ENCODE data around the gene FNBP1. TPM values are rescaled to one million over a fixed set of nuclear protein-coding genes. Genes with fewer than 3 reads are reported as not detected.
"Not testable (repeated sequence)": the region's sequence is repeated elsewhere in the genome, so short reads cannot be mapped to it uniquely, and the experiment has no call there.

Gene FNBP1
- total RNA-seq, 3 donors from 2014 or later, result 40.9 to 176 (median 42.0) TPM

DNA sequence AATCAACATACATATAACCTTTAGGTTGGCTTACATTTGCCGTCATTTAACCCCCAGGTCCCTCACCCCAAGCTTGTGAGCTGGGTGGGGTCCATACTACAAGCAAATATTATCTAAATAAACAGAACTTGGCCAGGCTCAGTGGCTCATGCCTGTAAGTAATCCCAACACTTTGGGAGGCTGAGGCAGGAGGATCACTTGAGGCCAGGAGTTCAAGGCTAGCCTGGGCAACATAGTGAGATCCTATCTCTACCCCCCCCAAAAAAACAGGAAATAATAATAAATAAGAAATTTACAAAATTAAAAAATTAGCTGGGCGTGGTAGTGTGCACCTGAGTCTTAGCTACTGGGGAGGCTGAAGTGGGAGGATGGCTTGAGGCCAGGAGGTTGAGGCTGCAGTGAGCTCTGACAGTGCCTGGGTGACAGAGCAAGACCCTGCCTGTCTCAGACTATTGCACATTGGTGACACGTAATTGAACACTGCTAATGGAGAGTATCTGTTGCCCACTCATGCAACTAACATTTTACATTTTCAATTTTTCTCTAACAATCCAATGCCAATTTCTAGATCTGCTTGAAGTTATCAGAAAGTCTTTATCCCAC, 18.9 kb downstream of the FNBP1 start:
- intact Hi-C loops (cut with DNase I, micrococcal nuclease), result no loop called here
- Histone ChIP-seq H3K36me3 (ENCODE audit: low read depth) (no peaks in the 10 kb centered on the region), H3K4me1 (ENCODE audit: low read depth) (peaks cover 22% of the 10 kb centered on the region)

DNA sequence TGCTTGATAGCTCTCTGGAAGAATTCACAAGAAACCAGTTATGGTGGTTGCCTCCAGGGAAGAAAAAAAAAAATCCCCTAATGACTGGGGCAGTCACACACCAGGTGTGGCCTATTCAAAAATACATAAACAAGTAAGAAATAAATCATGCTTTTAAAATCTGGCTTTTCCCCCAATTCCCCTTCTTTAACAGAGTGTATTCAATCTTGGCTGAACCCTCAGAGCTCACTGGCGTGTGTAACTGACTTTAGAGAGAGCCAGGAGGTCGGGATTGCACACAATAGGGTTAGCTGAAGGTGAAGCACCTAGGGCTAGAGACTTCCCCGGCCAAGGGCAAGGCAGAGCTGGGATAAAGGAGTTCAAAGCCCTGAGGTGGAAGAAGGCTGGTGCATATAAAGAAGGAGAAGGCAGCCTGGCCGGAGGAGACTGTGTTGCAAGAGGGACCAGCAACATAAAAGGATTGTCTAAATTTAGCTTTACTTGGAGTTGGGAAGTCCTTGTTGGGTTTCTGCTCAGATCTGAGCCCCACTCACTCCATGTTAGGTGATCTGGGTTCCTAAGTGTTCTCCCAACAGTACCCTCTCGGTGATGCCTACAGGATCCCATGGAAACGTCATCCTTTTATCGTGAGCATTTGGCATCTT, 19.7 kb downstream of the FNBP1 start:
- TF ChIP-seq, protein P1, sequence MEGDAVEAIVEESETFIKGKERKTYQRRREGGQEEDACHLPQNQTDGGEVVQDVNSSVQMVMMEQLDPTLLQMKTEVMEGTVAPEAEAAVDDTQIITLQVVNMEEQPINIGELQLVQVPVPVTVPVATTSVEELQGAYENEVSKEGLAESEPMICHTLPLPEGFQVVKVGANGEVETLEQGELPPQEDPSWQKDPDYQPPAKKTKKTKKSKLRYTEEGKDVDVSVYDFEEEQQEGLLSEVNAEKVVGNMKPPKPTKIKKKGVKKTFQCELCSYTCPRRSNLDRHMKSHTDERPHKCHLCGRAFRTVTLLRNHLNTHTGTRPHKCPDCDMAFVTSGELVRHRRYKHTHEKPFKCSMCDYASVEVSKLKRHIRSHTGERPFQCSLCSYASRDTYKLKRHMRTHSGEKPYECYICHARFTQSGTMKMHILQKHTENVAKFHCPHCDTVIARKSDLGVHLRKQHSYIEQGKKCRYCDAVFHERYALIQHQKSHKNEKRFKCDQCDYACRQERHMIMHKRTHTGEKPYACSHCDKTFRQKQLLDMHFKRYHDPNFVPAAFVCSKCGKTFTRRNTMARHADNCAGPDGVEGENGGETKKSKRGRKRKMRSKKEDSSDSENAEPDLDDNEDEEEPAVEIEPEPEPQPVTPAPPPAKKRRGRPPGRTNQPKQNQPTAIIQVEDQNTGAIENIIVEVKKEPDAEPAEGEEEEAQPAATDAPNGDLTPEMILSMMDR (IDR thresholded peaks at IDR 0.05), result no peak
- no peak for DNase-seq
- Histone ChIP-seq H3K4me3 (no peak overlapping the region), H3K9me3 (no peaks in the 10 kb centered on the region), H3K36me3 (ENCODE audit: low read depth) (no peaks in the 10 kb centered on the region), H3K4me1 (ENCODE audit: low read depth) (peaks cover 15% of the 10 kb centered on the region)
- peak; percentile 33 for ATAC-seq
- intact Hi-C loops (cut with DNase I, micrococcal nuclease), result no loop called here

More for the DNA sequence above, 18.9 kb downstream of the FNBP1 start:
- TF ChIP-seq, protein P1 (IDR thresholded peaks at IDR 0.05), result no peak
- H3K4me3 ChIP-seq, result no peak overlapping the region
- no peaks in the 10 kb centered on the region for H3K9me3 ChIP-seq
- ATAC-seq (no peak), DNase-seq (no peak)

DNA sequence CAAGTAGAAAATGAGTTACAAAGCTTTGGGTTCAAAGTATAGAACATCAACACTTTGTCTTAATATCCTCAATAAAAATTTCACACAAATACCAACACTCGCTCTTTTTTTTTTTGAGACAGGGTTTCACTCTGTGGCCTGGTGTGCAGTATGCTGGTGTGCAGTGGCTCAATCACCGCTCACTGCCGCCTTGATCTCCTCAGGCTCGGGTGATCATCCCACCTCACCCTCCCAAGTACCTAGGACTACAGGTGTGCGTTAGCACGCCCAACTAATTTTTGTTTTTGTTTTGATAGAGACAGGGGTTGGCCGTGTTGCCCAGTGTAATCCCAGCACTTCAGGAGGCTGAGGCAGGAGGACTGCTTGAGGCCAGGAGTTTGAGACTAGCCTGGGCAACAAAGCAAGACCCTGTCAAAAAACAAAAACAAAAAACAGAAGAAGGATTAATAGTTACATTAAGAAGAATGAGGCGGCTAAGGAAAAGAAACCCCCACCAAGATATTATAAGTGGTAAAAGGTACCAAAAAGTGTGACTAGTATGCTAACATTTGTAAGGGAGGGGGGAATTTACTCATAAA, 20.3 kb downstream of the FNBP1 start:
- ATAC-seq (peak; percentile 29), DNase-seq (no peak)
- Histone ChIP-seq H3K36me3 (ENCODE audit: low read depth) (no peaks in the 10 kb centered on the region), H3K9me3 (no peaks in the 10 kb centered on the region), H3K4me3 (no peak overlapping the region), H3K4me1 (ENCODE audit: low read depth) (peaks cover 11% of the 10 kb centered on the region)
- TF ChIP-seq, protein P1 (IDR thresholded peaks at IDR 0.05), result no peak
- intact Hi-C loops (cut with DNase I, micrococcal nuclease), result no loop called here

DNA sequence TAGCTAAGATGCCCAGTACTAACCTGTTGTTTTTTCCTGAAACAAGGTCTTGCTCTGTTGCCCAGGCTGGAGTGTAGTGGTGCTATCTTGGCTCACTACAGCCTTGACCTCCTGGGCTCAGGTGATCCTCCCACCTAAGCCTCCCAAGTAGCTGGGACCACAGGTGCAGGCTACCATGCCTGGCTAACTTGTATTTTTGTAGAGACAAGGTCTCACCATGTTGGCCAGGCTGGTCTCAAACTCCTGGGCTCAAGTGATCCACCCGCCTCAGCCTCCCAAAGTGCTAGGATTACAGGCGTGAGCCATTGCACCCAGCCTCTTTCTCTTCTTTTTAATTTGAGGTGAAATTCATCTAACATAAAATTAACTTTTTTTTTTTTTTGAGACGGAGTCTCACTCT, 21.1 kb downstream of the FNBP1 start:
- H3K4me1 ChIP-seq (ENCODE audit: low read depth); intact Hi-C loops (cut with DNase I, micrococcal nuclease); H3K4me3 ChIP-seq; ATAC-seq; DNase-seq; H3K36me3 ChIP-seq (ENCODE audit: low read depth); H3K9me3 ChIP-seq: not testable (repeated sequence)

DNA sequence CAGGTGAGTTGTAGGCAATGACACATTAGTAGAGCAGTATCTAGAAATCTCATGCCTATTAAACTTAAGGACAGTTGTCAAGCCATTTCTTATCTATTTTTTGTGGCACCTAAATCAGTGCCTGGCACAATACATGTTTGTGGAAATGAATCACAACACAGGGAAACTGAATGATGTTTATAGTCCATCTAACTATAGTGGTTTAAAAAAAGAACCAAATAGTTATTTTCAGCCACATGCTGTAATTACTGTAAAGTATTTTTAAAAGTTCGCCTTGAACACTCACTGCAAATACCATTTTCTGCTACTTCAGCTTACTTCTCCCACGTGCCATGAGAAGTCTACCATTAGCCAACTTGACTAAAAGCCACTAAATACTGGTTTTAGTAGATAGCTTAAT, 21.9 kb downstream of the FNBP1 start:
- intact Hi-C loops (cut with DNase I, micrococcal nuclease), result no loop called here

DNA sequence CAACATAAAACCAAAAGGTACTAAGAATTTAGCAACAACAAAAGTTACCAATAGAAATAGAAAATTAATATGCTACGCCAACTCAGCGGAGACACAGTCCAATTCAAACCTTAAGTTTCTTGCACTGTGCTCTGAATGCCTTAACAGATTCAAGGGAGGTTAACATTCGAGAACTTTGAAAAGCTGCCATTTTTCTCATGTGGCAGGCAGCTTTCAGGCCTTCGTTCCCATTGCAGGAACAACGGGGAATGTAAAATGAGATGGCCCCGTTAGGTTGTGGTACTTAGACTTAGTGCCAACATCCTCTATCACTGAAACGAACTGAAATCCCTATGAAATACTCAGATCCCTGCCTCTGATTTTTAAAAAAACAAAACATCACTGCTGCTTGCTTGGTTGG, 22.4 kb downstream of the FNBP1 start:
- intact Hi-C loops (cut with DNase I, micrococcal nuclease), result no loop called here
- TF ChIP-seq, protein P1 (IDR thresholded peaks at IDR 0.05), result no peak
- DNase-seq (no peak), ATAC-seq (no peak)
- peaks cover 2% of the 10 kb centered on the region for H3K9me3 ChIP-seq
- no peak overlapping the region for H3K4me3 ChIP-seq
- H3K36me3 ChIP-seq (ENCODE audit: low read depth), result no peaks in the 10 kb centered on the region
- H3K4me1 ChIP-seq (ENCODE audit: low read depth), result peaks cover 8% of the 10 kb centered on the region

More for the DNA sequence above, 21.9 kb downstream of the FNBP1 start:
- Histone ChIP-seq H3K36me3 (ENCODE audit: low read depth) (no peaks in the 10 kb centered on the region), H3K9me3 (peaks cover 1% of the 10 kb centered on the region), H3K4me3 (no peak overlapping the region), H3K4me1 (ENCODE audit: low read depth) (peaks cover 8% of the 10 kb centered on the region)
- TF ChIP-seq, protein P1 (IDR thresholded peaks at IDR 0.05), result no peak
- ATAC-seq (no peak), DNase-seq (no peak)
